MM.1S (cell line): ENCODE data around the gene TNP1.

ENCODE experiments used
- DNase-seq: peaks from one replicate; pipeline ENCODE4 v3.0.0-alpha.2; 2015
- H2AFZ ChIP-seq: fragments of 300-600 bp; sonication (generic); 2 replicates; pipeline ENCODE4 v1.6.0; 2016; ENCODE audit warnings: antibody characterized with exemption, low read length
- H3F3A ChIP-seq: fragments of 300-600 bp; sonication (generic); 2 replicates; pipeline ENCODE4 v1.6.1; 2016; ENCODE audit warnings: mild to moderate bottlenecking, antibody characterized with exemption, low read length, moderate library complexity, mixed read lengths; ENCODE audit not compliant: insufficient read depth
- H3K27ac ChIP-seq: fragments of 300-600 bp; sonication (generic); 2 replicates; pipeline ENCODE4 v1.5.1; 2016; ENCODE audit warnings: mild to moderate bottlenecking, low read length
- H3K27me3 ChIP-seq: fragments of 300-600 bp; sonication (generic); replicated peaks from 2 replicates; pipeline ENCODE4 v1.6.0; 2016; ENCODE audit warnings: low read length; ENCODE audit not compliant: insufficient read depth
- H3K36me3 ChIP-seq: fragments of 300-600 bp; sonication (generic); replicated peaks from 2 replicates; pipeline ENCODE4 v1.6.1; 2016; ENCODE audit warnings: mild to moderate bottlenecking, low read length, mixed read lengths; ENCODE audit not compliant: insufficient read depth
- H3K4me1 ChIP-seq: fragments of 300-600 bp; sonication (generic); 2 replicates; pipeline ENCODE4 v1.6.1; 2016; ENCODE audit warnings: low read length, mixed read lengths
- H3K4me2 ChIP-seq: fragments of 300-600 bp; sonication (generic); 2 replicates; pipeline ENCODE4 v1.6.0; 2016; ENCODE audit warnings: low read depth, low read length
- H3K4me3 ChIP-seq: fragments of 300-600 bp; sonication (generic); 2 replicates; pipeline ENCODE4 v1.5.1; 2016; ENCODE audit warnings: low read length, mixed read lengths
- H3K79me2 ChIP-seq: fragments of 300-600 bp; sonication (generic); 2 replicates; pipeline ENCODE4 v1.6.1; 2016; ENCODE audit warnings: mixed run types, low read length, mixed read lengths
- H3K9ac ChIP-seq: fragments of 300-600 bp; sonication (generic); 2 replicates; pipeline ENCODE4 v1.6.1; 2016; ENCODE audit warnings: low read length, mixed read lengths
- H3K9me2 ChIP-seq: fragments of 300-600 bp; sonication (generic); replicated peaks from 2 replicates; pipeline ENCODE4 v1.6.1; 2016; ENCODE audit warnings: mild to moderate bottlenecking, low read length, mixed read lengths; ENCODE audit not compliant: insufficient read depth
- H3K9me3 ChIP-seq: fragments of 300-600 bp; sonication (generic); replicated peaks from 2 replicates; pipeline ENCODE4 v1.6.1; 2016; ENCODE audit warnings: mild to moderate bottlenecking, low read length, mixed read lengths; ENCODE audit not compliant: insufficient read depth
- H4K20me1 ChIP-seq: fragments of 300-600 bp; sonication (generic); 2 replicates; pipeline ENCODE4 v1.6.1; 2016; ENCODE audit warnings: mild to moderate bottlenecking, low read length, moderate library complexity, mixed read lengths; ENCODE audit not compliant: insufficient read depth
- CTCF ChIP-seq: fragments of 300-600 bp; sonication (generic); IDR thresholded peaks from 2 replicates; pipeline ENCODE4 v1.5.1; 2016; ENCODE audit warnings: antibody characterized with exemption, low read length, mixed read lengths
- EZH2 ChIP-seq: fragments of 300-600 bp; sonication (generic); optimal IDR thresholded peaks from 2 replicates; pipeline ENCODE3; 2017; ENCODE audit warnings: low read depth, mild to moderate bottlenecking, antibody characterized with exemption, low read length, mixed read lengths
- EZH2phosphoT487 ChIP-seq: fragments of 300-600 bp; sonication (generic); IDR thresholded peaks from 2 replicates; pipeline ENCODE4 v1.6.1; 2018; ENCODE audit warnings: antibody characterized with exemption, low read length

TNP1 gene

GRCh38 chr2:216819766-216820165, 40.1 kb downstream of the TNP1 start:
- H2AFZ ChIP-seq = no peak overlapping the region
- no peak for TF ChIP-seq EZH2phosphoT487
- no peak for TF ChIP-seq CTCF
- TF ChIP-seq EZH2 = no peak

GRCh38 chr2:216819055-216819454, 40.8 kb downstream of the TNP1 start:
- H3K4me1 ChIP-seq = no peaks in the 10 kb centered on the region
- no peak overlapping the region for H2AFZ ChIP-seq

More at GRCh38 chr2:216819766-216820165, 40.1 kb downstream of the TNP1 start:
- H3K27ac ChIP-seq = no peak overlapping the region
- H3K36me3 ChIP-seq = no peaks in the 10 kb centered on the region
- no peak for DNase-seq
- no peaks in the 10 kb centered on the region for H3K9me3 ChIP-seq
- H3F3A ChIP-seq = no peaks in the 10 kb centered on the region
- no peaks in the 10 kb centered on the region for H3K27me3 ChIP-seq
- no peak overlapping the region for H3K9ac ChIP-seq
- H3K4me2 ChIP-seq = no peak overlapping the region
- H3K79me2 ChIP-seq = no peaks in the 10 kb centered on the region
- no peaks in the 10 kb centered on the region for H3K9me2 ChIP-seq
- no peaks in the 10 kb centered on the region for H3K4me1 ChIP-seq
- no peak overlapping the region for H3K4me3 ChIP-seq
- H4K20me1 ChIP-seq = no peaks in the 10 kb centered on the region

GRCh38 chr2:216810399-216811160, 49.3 kb downstream of the TNP1 start:
- no peaks in the 10 kb centered on the region for H3K4me1 ChIP-seq
- H3K36me3 ChIP-seq = no peaks in the 10 kb centered on the region
- DNase-seq = no peak
- H3F3A ChIP-seq = no peaks in the 10 kb centered on the region
- H3K9me2 ChIP-seq = no peaks in the 10 kb centered on the region
- TF ChIP-seq CTCF (no peak), EZH2phosphoT487 (no peak), EZH2 (no peak)
- H3K27me3 ChIP-seq = no peaks in the 10 kb centered on the region
- H3K4me2 ChIP-seq = no peak overlapping the region
- H3K9ac ChIP-seq = no peak overlapping the region
- no peaks in the 10 kb centered on the region for H3K79me2 ChIP-seq
- H4K20me1 ChIP-seq = no peaks in the 10 kb centered on the region
- no peak overlapping the region for H3K4me3 ChIP-seq
- H3K9me3 ChIP-seq = no peaks in the 10 kb centered on the region
- H3K27ac ChIP-seq = no peak overlapping the region
- no peak overlapping the region for H2AFZ ChIP-seq

More at GRCh38 chr2:216819055-216819454, 40.8 kb downstream of the TNP1 start:
- Histone ChIP-seq H4K20me1 (no peaks in the 10 kb centered on the region), H3K4me2 (no peak overlapping the region), H3K9me2 (no peaks in the 10 kb centered on the region), H3K9me3 (no peaks in the 10 kb centered on the region), H3K36me3 (no peaks in the 10 kb centered on the region), H3K79me2 (no peaks in the 10 kb centered on the region), H3K9ac (no peak overlapping the region), H3K27ac (no peak overlapping the region), H3K27me3 (no peaks in the 10 kb centered on the region), H3K4me3 (no peak overlapping the region), H3F3A (no peaks in the 10 kb centered on the region)
- no peak for DNase-seq
- TF ChIP-seq EZH2phosphoT487 (no peak), EZH2 (no peak), CTCF (no peak)
